GM19043 (cell line): Measurements from ENCODE around the gene ZRANB3.
"Not testable (repeated sequence)": the region's sequence is repeated elsewhere in the genome, so short reads cannot be mapped to it uniquely, and the experiment has no call there.

Experiments
- ATAC-seq: cut with Tn5 transposase; IDR thresholded peaks from one replicate; pipeline ENCODE4 v1.9.1; 2021; ENCODE audit warnings: low read depth; ENCODE audit not compliant: unreplicated experiment

ZRANB3 gene

GRCh38 chr2:135494503-135494902, 36.5 kb downstream of the ZRANB3 start:
- ATAC-seq = no peak

- no peak for ATAC-seq
These were observed 40.6 kb downstream of the ZRANB3 start for GRCh38 chr2:135490376-135490775.

GRCh38 chr2:135485441-135485840, 45.6 kb downstream of the ZRANB3 start:
- ATAC-seq = no peak

GRCh38 chr2:135475128-135475527, 55.9 kb downstream of the ZRANB3 start:
- no peak for ATAC-seq

- no peak for ATAC-seq
These were observed 57.5 kb downstream of the ZRANB3 start for GRCh38 chr2:135473567-135473966.

GRCh38 chr2:135471106-135471505, 59.9 kb downstream of the ZRANB3 start:
- no peak for ATAC-seq

GRCh38 chr2:135457279-135457678, 73.7 kb downstream of the ZRANB3 start:
- ATAC-seq = no peak

GRCh38 chr2:135456835-135457234, 74.2 kb downstream of the ZRANB3 start:
- no peak for ATAC-seq

- no peak for ATAC-seq
These were observed 74.6 kb downstream of the ZRANB3 start for GRCh38 chr2:135456431-135456830.

GRCh38 chr2:135454608-135455007, 76.4 kb downstream of the ZRANB3 start:
- ATAC-seq = no peak

- ATAC-seq = not testable (repeated sequence)
These were observed 78.0 kb downstream of the ZRANB3 start for GRCh38 chr2:135453027-135453426.

- ATAC-seq = no peak
These were observed 79.1 kb downstream of the ZRANB3 start for GRCh38 chr2:135451966-135452365.

GRCh38 chr2:135443013-135443412, 88.0 kb downstream of the ZRANB3 start:
- ATAC-seq = not testable (repeated sequence)

GRCh38 chr2:135435155-135435554, 95.9 kb downstream of the ZRANB3 start:
- not testable (repeated sequence) for ATAC-seq

GRCh38 chr2:135424849-135425248, 106.2 kb downstream of the ZRANB3 start:
- no peak for ATAC-seq

- ATAC-seq = no peak
These were observed 108.1 kb downstream of the ZRANB3 start for GRCh38 chr2:135422898-135423297.

- ATAC-seq = no peak
These were observed 119.4 kb downstream of the ZRANB3 start for GRCh38 chr2:135411646-135412045.

GRCh38 chr2:135409436-135409835, 121.6 kb downstream of the ZRANB3 start:
- no peak for ATAC-seq

- ATAC-seq = not testable (repeated sequence)
These were observed 134.8 kb downstream of the ZRANB3 start for GRCh38 chr2:135396259-135396658.

- no peak for ATAC-seq
These were observed 144.0 kb downstream of the ZRANB3 start for GRCh38 chr2:135386993-135387392.

GRCh38 chr2:135378591-135378990, 152.4 kb downstream of the ZRANB3 start:
- no peak for ATAC-seq

GRCh38 chr2:135373702-135374101, 157.3 kb downstream of the ZRANB3 start:
- ATAC-seq = no peak

- ATAC-seq = no peak
These were observed 181.1 kb downstream of the ZRANB3 start for GRCh38 chr2:135349941-135350340.
